IMR-90 (cell line): ENCODE measurements around the gene C11orf97.

Source experiments
- BHLHE40 ChIP-seq: fragments of 150-350 bp; IDR thresholded peaks from 2 replicates; pipeline ENCODE4 v1.6.1; 2016; ENCODE audit warnings: mild to moderate bottlenecking, low read depth, low read length
- CTCF ChIP-seq: conservative IDR thresholded peaks from 2 replicates; pipeline ENCODE4 v1.5.1; 2012; ENCODE audit warnings: mild to moderate bottlenecking, low read depth, low read length, improper control_type of control experiment
- RAD21 ChIP-seq: IDR thresholded peaks from 2 replicates; pipeline ENCODE4 v1.6.1; 2012; ENCODE audit warnings: low read length, improper control_type of control experiment

DNA sequence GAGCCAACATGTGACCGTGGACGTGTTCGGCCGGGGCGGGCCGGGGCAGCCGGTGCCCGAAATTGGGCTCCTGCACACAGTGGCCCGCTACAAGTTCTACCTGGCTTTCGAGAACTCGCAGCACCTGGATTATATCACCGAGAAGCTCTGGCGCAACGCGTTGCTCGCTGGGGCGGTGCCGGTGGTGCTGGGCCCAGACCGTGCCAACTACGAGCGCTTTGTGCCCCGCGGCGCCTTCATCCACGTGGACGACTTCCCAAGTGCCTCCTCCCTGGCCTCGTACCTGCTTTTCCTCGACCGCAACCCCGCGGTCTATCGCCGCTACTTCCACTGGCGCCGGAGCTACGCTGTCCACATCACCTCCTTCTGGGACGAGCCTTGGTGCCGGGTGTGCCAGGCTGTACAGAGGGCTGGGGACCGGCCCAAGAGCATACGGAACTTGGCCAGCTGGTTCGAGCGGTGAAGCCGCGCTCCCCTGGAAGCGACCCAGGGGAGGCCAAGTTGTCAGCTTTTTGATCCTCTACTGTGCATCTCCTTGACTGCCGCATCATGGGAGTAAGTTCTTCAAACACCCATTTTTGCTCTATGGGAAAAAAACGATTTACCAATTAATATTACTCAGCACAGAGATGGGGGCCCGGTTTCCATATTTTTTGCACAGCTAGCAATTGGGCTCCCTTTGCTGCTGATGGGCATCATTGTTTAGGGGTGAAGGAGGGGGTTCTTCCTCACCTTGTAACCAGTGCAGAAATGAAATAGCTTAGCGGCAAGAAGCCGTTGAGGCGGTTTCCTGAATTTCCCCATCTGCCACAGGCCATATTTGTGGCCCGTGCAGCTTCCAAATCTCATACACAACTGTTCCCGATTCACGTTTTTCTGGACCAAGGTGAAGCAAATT is 33.3 kb downstream of the C11orf97 start:
- no peak for TF ChIP-seq BHLHE40
- no peak for TF ChIP-seq CTCF
- TF ChIP-seq RAD21 = no peak
